GM12864 (cell line): ENCODE measurements around the gene CCDC17.

Source experiments
- DNase-seq: peaks from one replicate; pipeline ENCODE4 v3.0.0-alpha.2; 2011; ENCODE audit warnings: low read depth
- H3K4me3 ChIP-seq: 2 replicates; pipeline ENCODE4 v1.5.1; 2011; ENCODE audit warnings: mild to moderate bottlenecking, low read depth, low read length, control low read depth
- TF ChIP-seq, protein P1 (sequence below): IDR thresholded peaks from 2 replicates; pipeline ENCODE4 v1.5.1; 2011; ENCODE audit warnings: low read depth, mild to moderate bottlenecking, moderate library complexity, low read length, control low read depth, inconsistent platforms; ENCODE audit errors: missing control alignments

CCDC17 gene

DNA sequence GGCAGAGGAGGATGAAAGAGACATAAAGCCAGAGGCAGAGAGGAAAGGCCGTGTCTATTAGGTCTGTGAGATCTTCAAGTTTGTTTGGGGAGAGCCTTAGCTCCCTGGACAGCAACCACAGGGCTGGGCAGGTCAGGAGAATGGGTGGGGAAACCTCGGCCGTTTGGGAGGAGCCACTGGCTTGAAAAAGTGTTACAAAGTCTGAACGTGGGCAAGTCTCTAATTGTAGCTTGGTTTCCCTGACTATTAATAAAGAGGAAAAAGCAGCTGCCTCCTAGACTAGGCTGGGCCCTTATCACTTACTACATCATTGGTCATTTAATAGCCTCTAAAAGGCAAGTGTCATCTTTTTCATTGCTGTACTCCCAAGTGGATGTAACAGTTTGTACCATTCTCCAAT lies at the start of gene CCDC17:
Gene CCDC17 (minus strand): TSS at position 83 of the 400 bp plus-strand sequence. CDS start 145 bp downstream, outside the sequence.
- TF ChIP-seq, protein P1, sequence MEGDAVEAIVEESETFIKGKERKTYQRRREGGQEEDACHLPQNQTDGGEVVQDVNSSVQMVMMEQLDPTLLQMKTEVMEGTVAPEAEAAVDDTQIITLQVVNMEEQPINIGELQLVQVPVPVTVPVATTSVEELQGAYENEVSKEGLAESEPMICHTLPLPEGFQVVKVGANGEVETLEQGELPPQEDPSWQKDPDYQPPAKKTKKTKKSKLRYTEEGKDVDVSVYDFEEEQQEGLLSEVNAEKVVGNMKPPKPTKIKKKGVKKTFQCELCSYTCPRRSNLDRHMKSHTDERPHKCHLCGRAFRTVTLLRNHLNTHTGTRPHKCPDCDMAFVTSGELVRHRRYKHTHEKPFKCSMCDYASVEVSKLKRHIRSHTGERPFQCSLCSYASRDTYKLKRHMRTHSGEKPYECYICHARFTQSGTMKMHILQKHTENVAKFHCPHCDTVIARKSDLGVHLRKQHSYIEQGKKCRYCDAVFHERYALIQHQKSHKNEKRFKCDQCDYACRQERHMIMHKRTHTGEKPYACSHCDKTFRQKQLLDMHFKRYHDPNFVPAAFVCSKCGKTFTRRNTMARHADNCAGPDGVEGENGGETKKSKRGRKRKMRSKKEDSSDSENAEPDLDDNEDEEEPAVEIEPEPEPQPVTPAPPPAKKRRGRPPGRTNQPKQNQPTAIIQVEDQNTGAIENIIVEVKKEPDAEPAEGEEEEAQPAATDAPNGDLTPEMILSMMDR = no peak
- DNase-seq = no peak
- no peak within 1 kb of the TSS for H3K4me3 ChIP-seq

DNA sequence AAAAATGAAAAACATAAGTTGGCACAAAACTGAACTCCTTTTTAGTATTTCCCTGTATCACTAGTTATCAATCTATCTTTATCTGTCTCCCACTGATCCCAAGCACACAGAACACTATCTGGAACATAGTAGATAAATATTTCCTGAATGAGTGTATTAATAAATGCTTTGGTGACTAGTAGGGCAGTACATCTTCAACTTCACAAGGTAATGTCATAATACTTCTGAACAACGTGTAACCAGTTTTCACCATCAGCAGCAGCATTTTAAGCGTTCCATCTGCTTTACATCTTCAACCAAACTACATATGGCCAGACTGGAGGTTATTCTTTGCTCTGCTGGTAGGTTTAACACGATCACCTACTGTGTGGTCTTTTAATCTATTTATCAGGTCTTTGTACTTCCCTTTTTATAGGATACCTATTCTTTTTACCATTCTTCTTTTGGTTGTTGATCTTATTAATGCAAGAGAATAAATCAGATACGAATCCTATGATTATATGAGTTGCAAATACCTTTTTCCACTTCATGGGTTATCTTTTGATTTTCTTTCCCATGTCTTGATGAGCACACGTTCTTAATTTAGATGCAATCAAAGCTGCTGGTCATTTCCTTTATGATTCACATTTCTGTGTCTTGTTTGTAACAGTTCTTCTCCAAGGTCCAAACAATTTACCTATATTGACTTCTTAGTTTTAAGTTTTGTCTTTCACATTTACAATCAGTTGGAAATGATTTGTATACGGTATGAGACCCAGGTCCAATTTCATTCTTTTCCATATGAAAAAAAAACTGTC lies 46.2 kb upstream of the CCDC17 start:
- H3K4me3 ChIP-seq = no peak overlapping the region
- TF ChIP-seq, protein P1 = no peak
- DNase-seq = no peak

DNA sequence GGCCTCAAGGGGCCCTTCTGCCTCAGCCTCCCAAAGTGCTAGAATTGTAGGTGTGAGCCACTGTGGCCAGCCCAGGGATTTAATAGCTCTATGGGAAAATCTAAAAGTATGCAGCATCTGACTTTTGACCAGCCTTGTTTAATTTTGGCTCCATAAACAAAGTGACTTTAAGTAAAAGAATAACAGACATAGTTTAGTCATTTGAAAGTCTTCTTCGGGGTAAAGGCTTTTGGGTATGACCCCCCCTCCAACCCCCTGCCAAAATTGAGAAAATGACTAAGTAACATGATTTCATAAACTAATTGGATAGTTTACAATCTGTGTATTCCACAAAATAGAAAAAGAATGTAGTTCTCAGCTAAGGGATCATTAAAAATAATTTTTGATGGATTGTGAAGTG lies 45.5 kb upstream of the CCDC17 start:
- DNase-seq = no peak
- H3K4me3 ChIP-seq = no peak overlapping the region
- TF ChIP-seq, protein P1 = no peak

DNA sequence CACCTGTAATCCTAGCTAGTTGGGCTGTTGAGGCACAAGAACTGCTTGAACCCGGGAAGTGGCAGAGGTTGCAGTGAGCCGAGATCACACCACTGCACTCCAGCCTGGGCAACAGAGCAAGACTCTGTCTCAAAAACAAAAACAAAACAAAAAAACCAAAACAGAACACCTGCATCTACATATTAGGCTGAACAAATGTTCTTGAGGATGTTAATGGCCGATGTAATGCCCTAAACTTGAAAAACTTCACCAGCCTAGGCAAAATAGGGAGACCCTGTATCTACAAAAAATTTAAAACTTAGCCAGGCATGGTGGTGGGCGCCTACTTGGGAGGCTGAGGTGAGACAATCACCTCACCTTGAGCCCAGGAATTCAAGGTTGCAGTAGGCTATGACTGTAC lies 44.7 kb upstream of the CCDC17 start:
- no peak overlapping the region for H3K4me3 ChIP-seq
- DNase-seq = no peak
- TF ChIP-seq, protein P1 = no peak

DNA sequence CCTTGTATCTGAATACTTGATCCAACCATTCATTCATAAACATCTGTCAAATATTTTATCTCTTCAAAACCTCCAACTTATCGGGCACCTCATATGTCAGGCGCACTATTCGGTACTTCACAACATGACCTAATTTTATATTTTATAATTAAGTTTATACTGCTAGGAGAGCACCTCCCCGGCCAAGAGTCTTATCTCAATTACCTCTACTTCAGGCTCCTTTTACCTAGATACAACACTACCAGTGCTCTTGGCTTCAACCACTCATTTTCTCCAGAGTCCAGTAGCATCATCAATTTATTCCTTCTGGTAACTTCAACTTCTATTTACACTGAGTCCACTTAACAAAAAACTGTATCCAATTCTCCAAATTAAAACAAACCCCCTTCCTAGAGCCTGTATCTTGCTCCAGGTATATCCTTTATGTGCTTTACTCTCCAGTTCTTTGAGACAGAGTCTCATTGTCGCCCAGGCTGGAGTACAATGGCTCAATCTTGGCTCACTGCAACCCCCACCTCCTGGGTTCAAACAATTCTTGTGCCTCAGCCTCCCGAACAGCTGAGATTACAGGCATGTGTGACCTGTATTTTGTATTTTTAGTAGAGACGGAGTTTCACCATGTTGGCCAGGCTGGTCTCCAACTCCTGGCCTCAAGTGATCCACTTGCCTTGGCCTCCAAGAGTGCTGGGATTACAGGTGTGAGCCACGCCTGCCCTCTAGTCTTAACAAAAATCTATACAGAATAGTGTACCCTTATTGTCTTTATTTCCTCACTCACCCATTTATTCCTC lies 43.7 kb upstream of the CCDC17 start:
- DNase-seq = no peak
- TF ChIP-seq, protein P1 = no peak

DNA sequence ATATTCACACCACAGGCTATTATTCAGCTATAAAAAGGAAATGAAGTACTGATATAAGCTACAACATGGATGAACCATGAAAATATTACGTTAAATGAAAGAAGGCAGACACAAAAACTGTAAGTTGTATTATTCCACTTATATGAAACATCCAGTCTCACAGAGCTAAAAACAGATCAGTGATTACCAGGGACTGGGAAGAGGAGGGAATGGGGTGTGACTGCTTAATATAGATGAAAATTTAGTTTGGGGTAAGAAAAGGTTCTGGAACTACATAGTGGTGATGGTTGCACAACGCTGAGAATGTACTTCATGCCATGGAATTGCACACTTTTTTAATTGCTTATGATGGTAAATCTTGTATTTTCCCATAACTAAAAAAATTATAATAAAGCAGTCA lies 43.0 kb upstream of the CCDC17 start:
- TF ChIP-seq, protein P1 = no peak
- DNase-seq = no peak
- H3K4me3 ChIP-seq = no peak overlapping the region

More for the DNA sequence above, 43.7 kb upstream of the CCDC17 start:
- no peak overlapping the region for H3K4me3 ChIP-seq

DNA sequence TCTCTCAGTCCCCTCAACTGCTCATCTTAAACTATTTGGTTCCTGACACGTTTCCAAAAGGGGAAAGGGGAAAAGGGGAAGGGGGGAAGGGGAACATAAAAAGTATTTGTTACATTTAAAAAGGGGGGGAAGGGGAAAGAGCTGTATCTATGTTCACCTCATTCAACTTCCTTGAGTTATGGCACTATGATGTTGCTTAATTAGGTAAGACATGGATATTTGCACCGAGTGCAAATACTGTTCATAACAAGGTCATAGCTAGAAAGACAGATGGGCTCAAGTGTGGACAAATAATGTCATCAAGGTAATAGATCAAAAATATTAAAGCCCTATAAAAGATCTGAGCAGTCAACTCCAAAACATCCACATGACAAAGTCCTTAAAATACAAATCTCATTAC lies 36.5 kb upstream of the CCDC17 start:
- DNase-seq = no peak
- TF ChIP-seq, protein P1 = no peak
- no peak overlapping the region for H3K4me3 ChIP-seq
